NOMO-1 treated with DMSO at 0.1 percent for 48 hours (cell line): Measurements from ENCODE around the gene RIC8A.
"Not testable (repeated sequence)": the region's sequence is repeated elsewhere in the genome, so short reads cannot be mapped to it uniquely, and the experiment has no call there.

Source experiments
- DNase-seq: peaks from one replicate; lab custom pipeline; 2025; ENCODE audit not compliant: unreplicated experiment; lab: John Stamatoyannopoulos, UW

RIC8A gene

DNA sequence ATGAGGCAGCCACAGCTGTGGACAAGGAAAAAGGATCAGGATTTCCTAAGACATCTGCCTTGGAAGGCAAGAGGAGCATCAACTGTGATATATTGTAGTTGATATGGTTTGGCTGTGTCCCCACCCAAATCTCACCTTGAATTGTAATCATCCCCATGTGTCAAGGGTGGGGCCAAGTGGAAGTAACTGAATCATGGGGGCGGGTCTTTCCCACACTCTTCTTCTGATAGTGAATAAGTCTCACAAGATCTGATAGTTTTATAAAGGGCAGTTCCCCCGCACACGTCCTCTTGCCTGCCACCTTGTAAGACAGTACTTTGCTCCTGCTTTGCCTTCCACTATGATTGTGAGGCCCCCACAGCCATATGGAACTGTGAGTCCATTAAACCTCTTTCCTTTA, 10.2 kb downstream of the RIC8A start:
- DNase-seq, result no peak

DNA sequence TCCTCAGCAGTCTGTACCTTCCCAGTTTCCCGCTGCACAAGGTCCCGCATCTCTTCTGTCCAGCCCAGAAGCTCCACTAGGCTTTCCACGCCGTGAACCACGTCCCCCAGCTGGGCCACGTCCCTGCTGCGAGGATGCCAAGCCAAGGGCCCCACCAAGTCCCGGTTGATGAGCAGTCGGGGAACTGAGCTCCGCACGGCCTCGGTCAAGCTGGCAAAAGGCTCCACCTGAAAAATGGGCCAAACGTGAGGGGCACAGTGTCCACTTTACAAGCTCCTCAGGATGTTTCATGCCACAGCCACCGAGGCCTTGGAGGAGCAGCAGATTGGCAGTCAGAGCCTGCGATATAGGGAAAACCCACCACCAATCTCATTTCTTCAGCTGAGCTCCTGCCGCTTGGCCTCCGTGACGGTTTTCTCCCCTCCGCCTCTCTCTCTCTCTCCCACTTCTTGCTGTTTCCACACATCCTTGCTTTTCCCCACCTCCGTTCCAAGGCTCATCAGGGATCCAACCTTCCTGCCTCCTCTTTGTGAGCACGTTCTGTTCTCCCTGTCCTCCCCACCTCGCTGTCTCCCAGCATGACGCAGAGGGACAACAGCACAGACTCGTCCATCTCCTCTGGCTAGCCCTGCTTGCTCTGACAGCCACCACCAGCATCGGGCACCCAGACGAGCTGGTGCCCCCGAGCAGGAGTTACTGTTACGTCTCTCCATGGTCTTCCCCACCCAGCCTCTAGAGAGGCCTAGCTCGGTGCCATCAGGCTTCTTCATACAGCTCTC, 11.5 kb downstream of the RIC8A start:
- no peak for DNase-seq

DNA sequence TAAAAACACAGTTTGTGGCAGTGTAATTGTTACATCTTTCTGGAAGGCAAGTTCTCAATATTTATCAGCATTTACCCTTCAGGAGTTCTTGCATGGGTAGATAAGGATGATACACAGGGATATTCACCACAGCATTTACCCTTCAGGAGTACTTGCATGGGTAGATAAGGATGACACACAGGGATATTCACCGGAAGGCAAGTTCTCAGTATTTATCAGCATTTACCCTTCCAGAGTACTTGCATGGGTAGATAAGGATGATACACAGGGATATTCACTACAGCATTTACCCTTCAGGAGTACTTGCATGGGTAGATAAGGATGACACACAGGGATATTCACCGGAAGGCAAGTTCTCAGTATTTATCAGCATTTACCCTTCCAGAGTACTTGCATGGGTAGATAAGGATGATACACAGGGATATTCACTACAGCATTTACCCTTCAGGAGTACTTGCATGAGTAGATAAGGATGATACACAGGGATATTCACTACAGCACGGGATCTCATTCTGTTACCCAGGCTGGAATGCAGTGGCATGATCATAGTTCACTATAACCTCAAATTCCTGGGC, 13.2 kb downstream of the RIC8A start:
- DNase-seq, result not testable (repeated sequence)

DNA sequence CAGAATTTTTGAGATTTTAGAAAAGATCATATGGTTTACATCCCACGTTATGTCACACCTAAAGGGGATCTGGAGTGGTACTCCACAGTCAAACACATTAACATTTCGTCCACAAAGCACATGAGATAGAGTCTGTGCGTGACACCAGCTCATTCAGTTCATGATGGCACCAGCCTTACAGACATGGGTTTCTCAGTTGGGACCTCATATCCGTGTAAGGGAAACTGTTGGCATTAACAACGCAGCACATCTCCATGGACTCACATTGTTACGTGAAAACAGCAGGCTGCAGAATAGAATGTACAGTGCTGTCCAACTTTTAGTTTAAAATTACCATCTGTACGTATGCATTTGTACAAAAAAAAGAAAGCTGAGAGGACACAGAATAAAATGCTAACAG, 14.0 kb downstream of the RIC8A start:
- DNase-seq, result no peak

DNA sequence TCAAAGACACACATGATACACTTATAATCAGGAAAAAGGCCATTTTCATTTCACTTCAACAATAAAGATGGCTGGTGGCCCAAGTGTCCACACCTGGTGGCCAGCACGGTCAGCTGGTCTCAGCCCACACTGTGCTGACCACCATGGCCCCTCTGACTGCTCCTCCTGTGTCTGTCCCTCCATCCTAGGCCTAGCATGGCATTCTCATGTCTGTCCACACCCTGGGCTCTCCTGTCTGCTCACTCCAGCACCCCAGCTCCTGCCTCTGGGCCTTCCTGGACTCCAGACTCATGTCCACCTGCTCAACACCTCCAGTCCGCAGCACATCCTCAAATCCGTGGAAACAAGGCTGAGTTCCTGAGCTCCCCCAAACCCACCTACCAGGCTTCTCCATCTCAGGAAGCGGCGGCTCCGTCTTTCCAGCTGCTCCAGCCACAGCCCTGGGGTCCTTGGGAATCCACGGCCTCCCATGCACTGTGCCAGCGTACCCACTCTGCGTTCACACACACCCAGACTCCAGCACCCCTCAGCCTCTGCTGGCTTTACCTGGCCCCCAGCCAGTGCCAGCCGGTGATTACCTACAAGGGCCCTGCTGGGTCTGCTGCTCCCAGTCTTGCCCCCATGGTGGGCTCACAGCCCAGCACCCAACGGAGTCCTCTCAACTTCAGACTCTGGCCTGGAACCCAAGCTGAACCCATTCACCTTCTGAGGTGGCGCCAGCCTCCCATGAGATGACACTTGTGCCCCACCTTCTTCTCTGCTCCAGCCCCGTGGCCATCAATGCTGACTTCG, 14.7 kb downstream of the RIC8A start:
- DNase-seq, result no peak

DNA sequence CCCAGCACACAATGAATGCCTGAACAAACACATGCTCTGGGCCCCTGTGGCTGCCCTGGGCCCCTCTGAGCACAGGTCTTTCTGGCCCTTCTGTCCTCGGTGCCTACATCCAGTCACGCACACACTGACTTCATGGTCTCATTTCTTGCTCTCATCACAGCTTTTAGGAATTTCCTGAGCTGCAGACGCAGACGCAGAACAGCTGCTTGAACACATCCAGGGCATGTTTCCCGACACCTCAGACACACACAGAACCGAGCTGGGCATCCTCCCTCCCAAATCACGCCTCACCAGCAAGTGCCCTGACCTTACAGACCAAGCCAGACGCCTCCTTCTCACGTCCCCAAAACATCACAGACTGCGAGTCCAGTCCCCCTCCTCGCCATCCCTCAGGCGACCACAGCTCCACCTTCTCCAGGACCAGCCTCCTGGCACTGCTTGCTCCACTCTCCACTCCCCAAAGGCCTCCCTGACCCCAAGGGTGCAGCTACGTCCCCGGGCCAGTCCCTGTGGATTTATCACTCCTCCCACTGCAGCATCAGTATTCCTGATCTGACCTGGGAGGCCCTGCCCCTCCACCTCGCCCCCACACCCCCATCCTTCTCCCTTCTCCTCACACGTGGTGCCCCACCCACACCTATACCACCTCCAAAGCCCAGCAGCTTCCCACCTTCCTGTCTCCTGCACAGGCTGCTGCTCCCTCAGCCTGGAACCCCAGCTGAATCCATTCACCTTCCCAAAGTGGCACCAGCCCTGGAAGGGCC, 15.7 kb downstream of the RIC8A start:
- DNase-seq, result no peak

DNA sequence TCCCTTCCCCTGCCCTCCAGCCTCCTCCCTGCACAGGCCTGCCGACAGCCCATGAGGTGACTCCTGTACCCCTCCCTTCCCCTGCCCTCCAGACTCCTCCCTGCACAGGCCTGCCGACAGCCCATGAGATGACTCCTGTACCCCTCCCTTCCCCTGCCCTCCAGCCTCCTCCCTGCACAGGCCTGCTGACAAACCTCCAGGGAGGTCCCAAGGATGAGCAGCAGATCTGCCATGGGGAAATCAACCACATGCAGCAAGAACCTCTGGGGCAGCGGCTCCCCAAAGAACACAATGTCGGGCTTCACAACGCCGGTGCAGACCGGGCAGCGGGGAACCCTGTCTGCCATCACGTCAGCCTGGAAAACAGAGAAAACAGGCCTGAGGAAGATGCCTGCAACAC, 16.4 kb downstream of the RIC8A start:
- no peak for DNase-seq

DNA sequence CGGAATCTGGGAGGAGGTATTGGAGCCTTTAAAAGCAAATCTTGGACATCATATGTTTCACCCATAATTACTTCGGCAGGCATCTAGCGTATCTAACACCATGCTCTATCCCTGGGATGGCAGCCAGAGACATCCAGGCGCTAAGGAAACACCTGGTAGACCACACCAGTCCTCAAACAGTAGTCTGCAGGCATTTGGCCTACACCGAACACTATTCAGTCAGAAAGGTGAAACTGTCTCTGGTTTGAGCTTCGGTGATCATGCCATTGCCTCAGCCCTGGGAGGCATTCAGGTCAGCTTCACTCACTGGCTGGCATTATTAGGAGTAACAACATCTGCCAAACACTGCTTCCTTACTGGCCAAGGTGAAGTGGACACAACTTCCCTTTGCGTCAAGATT, 16.9 kb downstream of the RIC8A start:
- no peak for DNase-seq

DNA sequence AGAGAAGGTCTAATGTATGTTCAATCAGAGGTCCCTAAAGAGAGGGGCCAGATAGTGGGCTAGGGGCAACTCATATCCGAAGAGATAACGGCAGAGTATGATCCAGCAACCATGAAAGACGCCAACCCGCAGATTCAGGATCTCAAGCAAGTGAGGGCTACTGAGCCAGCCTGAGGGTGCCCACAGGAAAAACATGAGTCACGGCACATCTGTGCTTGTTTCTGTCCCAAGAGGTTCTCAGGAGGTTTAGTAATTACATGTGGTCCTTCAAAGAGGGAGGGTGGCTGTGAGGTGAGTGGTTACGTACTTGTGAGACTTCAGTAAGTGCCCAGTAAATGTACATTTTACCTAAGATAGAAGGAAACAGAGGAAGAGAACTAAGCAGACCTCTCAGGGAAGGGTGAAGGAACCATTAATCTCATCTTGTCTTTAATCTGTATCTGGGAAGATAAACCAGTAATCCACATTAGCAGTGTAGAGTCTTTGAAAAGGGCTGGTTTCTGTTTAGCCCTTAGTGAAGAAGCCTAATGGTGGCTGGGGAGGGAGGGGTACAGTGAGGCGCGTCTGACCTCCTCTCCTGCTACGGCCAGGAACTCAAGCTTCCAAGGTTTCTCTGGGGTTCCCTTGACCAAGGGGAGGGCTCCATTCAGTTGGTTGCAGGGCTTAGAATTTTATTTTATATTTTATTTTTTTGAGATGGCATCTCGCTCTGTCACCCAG, 18.4 kb downstream of the RIC8A start:
- DNase-seq, result no peak

DNA sequence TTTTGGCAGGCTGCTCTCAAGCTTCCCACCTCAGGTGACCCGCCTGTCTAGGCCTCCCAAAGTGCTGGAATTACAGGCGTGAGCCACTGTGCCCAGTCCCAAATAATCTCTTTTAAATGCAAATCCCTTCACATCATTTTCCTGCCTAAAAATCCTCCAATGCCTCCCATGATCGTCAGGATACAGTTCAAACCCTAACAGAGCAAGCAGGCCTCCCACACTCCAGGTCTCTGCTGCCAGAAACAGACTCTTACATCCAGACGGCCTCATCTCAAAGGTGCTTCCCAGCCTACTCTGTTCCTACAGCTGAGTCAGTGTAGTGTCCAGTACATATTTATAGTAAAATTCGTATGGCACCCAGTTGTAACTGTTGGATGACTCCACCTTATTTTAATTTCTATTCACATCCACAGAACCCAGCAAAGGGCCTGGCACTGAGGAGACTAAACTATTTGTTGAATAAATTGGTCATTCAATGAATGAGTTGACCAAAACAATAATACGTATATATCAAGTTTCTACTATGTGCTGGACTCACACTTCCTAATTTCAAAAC, 20.4 kb downstream of the RIC8A start:
- no peak for DNase-seq

DNA sequence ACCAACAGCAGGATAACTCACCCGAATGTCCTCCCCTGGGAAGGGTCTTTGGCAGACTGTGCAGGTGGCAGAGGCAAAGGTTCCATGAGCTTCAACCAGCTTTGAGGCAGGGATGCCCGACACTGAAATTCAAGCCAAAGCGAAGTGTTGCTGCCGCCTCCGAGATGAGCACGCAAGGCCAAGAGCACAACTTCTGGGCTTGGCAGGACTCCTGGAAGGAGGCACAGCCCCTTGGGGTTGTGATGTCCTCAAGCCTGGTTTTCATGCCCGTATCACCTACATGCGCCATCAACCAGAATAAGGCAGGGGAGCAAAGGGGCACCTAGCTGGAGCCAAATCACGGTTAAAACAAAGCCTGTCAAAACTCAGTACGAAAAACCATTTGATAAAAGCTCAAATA, 22.9 kb downstream of the RIC8A start:
- no peak for DNase-seq

DNA sequence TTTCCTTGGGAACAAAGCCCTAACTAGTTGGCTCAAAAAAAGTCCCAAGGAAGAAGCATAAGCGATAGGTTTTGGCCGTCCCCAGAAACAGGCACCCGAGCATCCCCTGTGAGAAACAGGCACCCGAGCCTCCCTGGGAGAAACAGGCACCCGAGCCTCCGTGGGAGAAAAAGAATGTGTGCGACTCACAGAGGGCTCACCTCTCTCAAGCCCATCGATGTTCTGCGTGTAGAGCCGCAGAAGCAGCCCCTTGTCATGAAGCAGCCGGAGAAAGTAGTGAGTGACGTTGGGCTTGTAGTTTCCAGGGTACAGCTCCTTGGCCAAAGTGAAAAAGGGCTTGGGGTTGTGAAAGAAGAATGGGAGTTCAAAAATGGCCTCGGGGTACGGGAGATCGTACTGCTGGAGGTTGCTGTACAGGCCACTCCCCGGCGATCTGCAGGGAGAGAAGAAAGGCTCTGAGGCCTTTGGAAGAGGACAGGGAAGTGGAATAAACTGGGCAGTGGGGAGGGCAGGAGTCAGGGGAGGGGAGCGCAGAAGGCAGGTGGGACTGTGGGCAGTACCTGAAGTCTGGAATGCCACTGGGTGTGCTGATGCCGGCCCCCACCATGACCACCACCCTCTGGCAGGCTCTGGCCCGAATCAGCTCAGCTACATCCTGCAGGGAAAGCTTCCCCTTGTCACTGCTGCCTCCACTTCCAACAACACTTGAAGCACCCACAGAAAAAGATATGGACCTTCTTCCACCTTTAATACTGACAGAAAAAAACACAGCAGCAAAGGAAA, 25.5 kb downstream of the RIC8A start:
- no peak for DNase-seq

DNA sequence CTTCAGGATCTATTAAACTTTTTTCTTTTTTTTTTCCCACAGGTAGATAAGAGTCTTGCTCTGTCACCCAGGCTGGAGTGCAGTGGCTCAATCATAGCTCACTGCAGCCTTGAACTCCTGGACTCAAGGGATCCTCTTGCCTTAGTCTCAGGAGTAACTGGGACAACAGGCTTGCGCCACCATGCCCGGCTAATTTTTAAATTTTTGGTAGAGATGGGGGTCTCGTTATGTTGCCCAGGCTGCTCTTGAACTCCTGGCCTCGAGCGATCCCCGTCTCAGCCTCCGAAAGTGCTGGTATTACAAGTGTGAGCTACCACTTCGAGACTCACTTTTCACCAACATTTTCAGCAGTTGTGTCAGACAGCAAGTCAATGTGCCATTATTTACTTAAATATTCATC, 27.7 kb downstream of the RIC8A start:
- no peak for DNase-seq

DNA sequence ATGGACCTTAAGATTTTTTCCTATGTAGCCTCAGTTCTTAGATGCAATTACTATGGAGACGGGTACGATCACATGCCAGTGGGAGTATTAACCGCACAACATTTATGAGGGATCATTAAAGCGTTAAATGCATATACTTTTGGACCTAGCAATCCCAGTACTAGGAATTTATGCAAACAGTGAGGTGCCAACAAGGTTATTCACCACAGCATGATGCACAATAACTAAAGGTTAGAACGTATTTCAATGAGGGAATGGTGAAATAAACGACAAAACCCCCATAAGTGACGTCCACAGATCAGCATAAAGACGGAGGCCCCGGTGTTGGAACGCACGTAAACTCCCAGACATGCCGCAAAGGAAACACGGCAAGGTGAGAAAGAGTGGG, 28.1 kb downstream of the RIC8A start:
- DNase-seq, result peak; percentile 24

DNA sequence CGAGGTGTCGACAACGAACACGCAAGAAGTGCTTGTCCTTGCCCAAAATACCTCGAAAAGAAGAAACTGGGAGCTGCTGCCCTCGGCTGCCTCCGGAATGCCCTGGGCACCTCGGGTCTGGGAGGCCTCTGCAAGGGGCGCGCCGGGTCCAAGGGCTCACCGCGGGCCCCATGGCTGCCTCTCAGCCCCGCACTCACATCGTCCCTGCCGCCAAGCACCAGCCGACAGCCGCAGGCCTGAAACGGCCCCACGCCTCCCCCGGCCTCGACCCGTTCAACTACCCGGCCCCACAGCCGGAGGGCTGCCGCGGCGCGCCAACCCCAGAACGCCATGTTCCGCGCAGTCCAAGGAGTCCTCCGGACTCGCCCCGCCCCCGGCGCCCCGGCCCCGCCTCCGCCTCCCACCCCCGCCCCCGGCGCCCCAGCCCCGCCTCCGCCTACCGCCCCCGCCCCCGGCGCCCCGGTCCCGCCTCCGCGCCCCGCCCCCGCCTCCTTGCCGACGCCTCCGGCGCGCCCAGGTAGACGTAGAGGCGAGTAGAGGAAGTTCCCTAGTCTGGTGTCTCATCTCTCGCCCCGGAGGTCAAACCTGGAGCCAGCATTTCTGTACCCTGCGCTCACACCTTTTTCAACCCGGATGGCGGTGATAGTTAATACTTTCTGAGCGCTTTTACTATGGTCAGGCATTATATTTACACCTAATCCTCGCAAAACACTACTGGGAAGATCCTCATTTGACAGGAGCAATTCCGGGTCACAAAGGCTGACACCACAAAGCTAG, 28.7 kb downstream of the RIC8A start, which contains the start of gene SIRT3:
Gene SIRT3, minus strand, starts transcription at position 346 of the 777 bp plus-strand sequence. Its CDS starts 14 bp downstream, at position 332.
- DNase-seq, result peak; percentile 90

DNA sequence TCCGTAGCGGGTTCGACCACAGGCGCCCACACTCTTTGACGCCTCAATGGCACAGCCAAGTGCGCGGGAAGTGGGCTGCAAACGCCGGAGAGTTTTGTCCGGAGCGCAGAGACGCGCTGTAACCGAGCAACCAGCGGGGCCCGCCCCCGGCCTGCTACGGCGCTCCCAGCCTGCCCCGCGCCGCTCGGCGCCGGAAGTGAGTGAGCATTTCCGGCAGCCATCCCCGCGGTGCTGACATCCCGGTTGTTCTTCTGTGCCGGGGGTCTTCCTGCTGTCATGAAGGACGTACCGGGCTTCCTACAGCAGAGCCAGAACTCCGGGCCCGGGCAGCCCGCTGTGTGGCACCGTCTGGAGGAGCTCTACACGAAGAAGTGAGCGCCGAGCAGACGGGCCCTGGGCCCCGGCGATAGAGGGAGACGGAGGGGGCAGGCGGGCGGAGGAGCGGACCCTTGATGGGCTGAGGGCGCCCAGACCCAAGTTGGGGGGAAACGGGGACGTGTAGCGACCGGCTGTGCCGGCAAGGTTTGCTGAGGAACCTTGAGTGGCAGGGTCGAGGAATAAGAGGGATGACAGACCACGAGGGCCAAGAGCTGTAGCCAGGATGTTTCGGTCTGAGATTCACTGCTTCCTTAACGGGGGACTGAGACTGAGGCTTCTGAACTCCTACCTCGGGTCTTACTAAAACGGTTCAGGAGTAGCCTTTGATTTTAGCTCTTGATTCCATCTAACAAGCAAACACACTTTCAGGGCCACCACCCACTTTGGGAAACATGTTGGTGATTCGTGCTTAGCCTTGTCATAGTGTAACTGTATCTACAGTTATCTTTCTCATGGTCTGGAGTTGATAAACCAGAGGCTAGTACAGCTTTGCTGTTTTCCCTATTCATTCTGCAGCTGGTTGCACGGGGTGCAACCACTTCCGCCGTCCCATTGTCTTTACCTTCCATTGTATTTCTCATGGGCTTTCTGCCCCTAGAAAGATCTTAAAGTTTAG, 29.6 kb downstream of the RIC8A start, which contains the start of gene PSMD13:
Gene PSMD13, plus strand, starts transcription at position 203 of the 994 bp plus-strand sequence. Its CDS starts 74 bp downstream, at position 277.
- DNase-seq, result peak; percentile 78

DNA sequence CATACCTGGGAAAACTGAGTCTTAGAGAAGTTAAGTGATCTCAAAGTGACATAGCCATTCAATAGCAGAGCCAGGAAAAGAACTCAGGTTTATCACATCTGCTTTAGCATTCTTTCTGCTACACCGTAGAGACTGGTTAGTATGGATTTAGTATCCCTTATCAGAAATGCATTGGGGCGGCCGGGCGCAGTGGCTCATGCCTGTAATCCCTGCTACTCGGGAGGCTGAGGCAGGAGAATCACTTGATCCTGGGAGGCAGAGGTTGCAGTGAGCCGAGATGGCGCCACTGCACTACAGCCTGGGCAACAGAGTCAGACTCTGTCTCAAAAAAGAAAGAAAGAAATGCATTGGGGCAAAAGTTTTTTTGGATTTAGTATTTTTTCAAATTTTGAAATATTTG, 30.8 kb downstream of the RIC8A start:
- DNase-seq, result not testable (repeated sequence)
